Muscle of back (tissue), 13 donors: ENCODE data around the gene KIF21B. TPM values are rescaled to one million over a fixed set of nuclear protein-coding genes. Genes with fewer than 3 reads are reported as not detected.

Source experiments
- DNase-seq, 3 donors: peaks; one replicate each; pipeline versions ENCODE4 v3.0.0 to v3.0.0-alpha.2; 2013
- long read RNA-seq, 9 donors: transcript quantifications; one replicate each; lab custom pipeline, GENCODE V29; 2026
- polyA plus RNA-seq, 10 donors: library from polyadenylated mRNA; unstranded; fragments of 120-200 nt; gene quantifications; one replicate each; pipeline ENCODE4 v1.2.1, GENCODE V29; 2013; ENCODE audit not compliant: insufficient read length in 10 of 10

KIF21B gene
- polyA plus RNA-seq = 1 to 10 TPM in 5 of 10 donors, under 1 TPM in 5; 0.57 to 2.4 (median 1.0) TPM
- long read RNA-seq, donor 1 = 0 reads
- long read RNA-seq, donor 2 = 0 reads
- long read RNA-seq, donor 3 = 0 reads
- long read RNA-seq, donor 4 = 0 reads
- long read RNA-seq, donor 5 = 0 reads
- long read RNA-seq, donor 6 = 0 reads
- long read RNA-seq, donor 7 = 0 reads
- long read RNA-seq, donor 8 = 0 reads
- long read RNA-seq, donor 9 = 0 reads

DNA sequence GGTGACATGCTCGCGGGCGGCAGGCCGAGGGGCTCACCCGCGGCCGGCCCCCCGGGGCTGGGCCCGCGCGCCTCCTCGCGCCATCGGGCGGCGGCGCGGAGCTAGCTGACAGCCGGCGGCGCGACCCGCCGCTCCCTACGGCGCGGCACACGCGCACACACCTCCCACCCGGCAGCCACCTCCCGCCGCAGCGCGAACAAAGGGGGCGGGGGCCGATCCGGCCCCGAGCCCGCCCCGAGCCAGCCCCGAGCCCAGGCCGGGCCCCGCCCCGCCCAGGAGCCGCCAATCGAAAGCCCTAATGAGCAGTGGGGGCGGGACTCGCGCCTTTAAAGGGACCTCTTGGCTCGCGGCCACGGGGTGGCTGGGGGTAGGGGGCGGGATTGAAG, at the start of gene KIF21B:
TSS of gene KIF21B (minus strand) at position 198 of the 386 bp plus-strand sequence. CDS start 331 bp downstream, outside the sequence.
- DNase-seq = peak; percentile 68 to 81 (median 68)

- DNase-seq = no peak
Measured at GRCh38 chr1:201072922-201073321, 49.4 kb upstream of the KIF21B start.

DNA sequence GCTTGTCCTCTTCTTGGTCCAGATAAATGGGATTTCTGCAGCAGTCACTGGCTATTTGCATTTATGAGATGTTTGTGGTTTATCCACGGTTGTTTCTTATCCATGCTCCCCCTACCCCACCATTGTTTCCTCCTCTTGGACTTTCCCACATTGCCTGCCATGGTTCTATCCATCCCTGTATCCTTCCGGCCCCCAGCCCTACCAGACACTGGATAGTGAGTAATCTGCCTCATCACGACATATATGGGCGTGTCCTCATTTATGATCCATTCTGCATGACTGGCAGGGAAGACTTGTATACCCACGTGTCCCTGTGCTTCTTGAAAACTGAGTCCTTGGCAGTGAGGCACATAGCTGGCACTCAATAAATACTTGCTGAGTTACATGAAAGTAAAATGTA, 48.6 kb upstream of the KIF21B start:
- DNase-seq = no peak

- DNase-seq = no peak
Measured at GRCh38 chr1:201069636-201070035, 46.1 kb upstream of the KIF21B start.

GRCh38 chr1:201068976-201069375, 45.5 kb upstream of the KIF21B start:
- no peak for DNase-seq

DNA sequence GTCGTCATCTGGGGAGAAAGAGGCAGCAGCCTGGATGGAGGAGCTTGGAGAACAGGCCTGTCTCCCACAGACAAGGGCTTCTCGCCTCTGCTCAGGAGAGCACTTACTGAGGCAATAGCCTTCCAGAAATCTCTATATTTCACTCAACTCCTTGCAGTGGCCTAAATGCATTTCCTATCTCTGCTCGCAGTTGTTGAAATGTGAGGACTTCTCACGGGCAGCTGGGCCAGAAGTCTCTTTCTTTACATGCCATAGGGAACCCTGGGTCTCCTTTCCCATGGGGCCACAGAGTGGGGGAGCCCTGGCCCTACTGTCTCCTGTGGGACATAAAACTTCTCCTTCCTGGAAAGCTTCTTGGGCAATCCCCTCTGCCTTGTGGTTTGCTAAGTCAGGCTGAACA, 43.5 kb upstream of the KIF21B start:
- DNase-seq = no peak

DNA sequence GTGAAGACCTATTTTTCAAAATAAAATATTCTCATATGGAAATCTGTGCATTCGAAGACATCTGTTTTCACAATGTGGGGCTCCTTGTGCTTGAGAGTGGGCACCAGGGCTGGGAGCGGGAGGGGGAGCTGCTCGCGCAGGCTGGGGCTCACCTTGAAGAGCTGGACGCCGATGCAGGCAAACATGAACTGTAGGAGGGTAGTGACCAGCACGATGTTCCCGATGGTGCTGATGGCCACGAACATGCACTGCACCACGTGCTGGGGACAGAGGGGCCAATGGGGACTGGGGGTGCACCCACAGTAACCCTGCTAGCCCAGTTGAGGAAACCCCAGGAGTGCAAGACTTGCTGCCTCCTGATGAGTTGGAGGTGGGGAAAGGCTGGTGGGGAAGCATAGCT, 42.2 kb upstream of the KIF21B start:
- no peak for DNase-seq

DNA sequence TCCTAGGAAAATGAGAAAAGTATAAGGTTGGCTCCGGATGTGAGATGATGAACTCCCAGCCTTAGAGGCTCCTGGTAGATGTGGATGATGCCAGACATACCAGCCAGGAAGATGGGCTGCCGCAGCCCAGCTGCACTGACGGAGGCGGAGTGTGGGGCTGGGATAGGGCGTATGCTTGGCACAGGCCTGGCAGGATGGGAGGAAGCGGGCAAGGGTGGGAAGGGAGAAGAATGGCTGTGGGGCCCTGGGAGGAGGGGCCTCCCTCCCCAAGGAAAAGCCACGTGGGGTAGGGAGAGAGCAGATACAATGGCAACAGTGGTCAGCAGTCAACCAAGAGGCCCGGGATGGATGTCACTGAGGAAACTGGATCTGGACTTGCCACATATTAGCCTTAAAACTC, 41.3 kb upstream of the KIF21B start:
- DNase-seq = no peak

DNA sequence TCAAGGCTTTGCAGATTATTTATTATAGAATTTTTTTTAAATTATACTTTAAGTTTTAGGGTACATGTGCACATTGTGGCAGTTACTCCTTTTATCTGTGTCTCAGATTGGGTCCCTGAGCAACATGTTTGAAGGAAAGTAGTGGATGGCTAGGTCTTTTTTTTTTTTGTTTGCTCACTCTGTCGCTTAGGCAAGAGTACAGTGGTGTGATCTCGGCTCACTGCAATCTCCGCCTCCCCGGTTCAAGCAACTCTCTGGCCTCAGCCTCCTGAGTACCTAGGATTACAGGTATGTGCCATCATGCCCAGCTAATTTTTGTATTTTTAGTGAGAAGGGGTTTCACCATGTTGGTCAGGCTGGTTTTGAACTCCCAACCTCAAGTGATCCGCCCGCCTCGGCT, 39.6 kb upstream of the KIF21B start:
- DNase-seq = no peak

GRCh38 chr1:201062511-201063091, 39.1 kb upstream of the KIF21B start:
- DNase-seq = no peak

GRCh38 chr1:201061886-201062285, 38.4 kb upstream of the KIF21B start:
- no peak for DNase-seq

- DNase-seq = no peak
Measured at GRCh38 chr1:201061049-201061448, 37.5 kb upstream of the KIF21B start.

GRCh38 chr1:201060586-201060985, 37.1 kb upstream of the KIF21B start:
- DNase-seq = no peak

- no peak for DNase-seq
Measured at GRCh38 chr1:201059871-201060555, 36.5 kb upstream of the KIF21B start.

DNA sequence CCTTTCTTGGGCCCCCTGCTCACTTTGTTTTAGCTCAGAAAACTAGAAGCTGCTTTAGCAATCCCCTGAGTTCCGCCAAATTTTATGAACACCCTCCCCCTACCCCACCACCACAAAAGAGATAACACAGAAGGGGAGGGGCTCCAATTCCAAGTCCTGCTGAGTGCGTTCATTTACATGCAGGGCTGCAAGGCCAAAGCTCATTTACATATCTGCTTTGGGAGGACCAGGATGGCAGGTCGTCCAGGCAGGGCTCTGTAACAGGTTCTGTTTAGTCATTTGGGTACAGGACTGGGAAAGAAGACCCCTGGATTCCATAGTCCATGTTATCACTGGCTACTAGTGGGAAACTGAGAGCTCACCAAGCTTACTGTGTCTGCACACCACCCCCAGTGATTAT, 35.9 kb upstream of the KIF21B start:
- DNase-seq = no peak

DNA sequence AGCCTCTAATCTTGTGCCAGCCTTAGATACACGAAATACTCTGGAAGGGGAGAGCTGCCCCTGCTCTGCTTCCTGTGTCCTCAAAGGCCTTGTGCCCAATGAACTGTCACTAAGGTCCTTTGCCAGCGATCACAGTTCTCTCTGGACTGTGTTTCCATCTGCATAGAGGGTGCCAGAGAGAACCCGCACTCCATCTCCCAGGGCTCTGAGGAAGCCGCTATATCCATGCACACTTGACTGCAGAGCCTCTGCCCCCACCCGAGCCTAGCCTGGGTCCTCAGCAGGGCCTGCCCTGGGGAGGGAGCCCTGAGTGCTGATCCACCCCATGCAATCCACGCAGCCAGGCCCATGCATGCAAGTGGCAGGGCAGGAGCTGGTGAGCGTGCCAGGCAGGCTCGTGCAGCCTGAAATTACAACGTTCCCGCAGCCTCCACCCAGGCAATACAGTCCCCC, 30.6 kb upstream of the KIF21B start:
- DNase-seq = no peak

- DNase-seq = no peak
Measured at GRCh38 chr1:201053155-201053860, 29.8 kb upstream of the KIF21B start.

DNA sequence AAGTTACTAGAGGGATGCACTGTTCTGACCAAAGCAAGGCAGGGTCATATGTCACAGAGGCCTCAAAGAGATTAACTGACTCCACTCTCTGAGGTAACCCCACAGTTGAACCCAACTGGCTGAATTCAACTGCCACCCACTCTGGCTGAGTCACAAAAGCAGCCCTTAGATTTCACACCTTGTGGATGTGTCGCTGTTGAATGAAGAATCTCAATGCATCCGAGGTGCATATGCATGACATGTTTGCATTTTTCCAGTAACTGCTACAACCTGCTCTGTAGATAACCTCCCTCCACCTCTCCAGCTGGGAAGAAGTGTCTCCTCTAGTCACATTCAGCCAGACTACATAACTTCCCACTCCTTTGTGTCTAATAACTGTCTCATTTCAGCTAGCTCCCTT, 27.9 kb upstream of the KIF21B start:
- no peak for DNase-seq

GRCh38 chr1:201050515-201051277, 27.2 kb upstream of the KIF21B start:
- DNase-seq = no peak

DNA sequence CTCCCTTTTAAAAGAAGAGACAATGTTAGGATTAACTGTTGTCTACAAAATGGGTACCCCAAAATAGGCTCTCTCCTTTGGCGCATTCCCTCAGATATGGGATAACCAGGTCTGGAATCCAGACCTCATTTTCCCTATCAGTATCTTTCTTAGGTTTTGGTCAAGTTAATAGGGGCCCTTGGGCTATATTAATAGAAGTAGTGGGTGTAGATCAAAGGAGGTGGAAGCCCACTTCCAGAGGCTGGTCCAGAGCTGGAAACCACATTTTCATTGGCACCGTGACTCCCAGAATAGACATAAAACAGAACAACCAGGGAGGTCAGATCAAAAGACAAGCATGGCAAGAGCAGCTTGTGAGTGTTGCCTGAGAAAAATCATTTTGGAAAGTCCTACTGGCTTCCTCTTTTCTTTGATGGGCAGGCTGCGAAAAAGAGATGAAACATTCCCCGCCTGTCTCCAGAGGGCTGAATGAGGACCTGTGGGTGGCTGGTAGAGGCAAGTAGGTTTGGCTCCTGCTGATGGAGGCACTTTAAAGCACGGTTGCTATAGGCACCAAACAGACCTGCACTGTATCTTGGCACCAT, 25.8 kb upstream of the KIF21B start:
- no peak for DNase-seq

GRCh38 chr1:201048521-201048920, 25.0 kb upstream of the KIF21B start:
- DNase-seq = no peak

- no peak for DNase-seq
Measured at GRCh38 chr1:201044119-201044518, 20.6 kb upstream of the KIF21B start.
